Stimulated activated CD4-positive, alpha-beta T cell treated with anti-CD3 and anti-CD28 coated beads, TNF-alpha, amount 100 ng/mL, for 4 hours (primary cell): ENCODE data around the gene KLF6.

Source experiments
- DNase-seq, 3 experiments: peaks; one replicate each; pipeline ENCODE4 v3.0.0-alpha.2; 2020; ENCODE audit warnings: low read depth in 3 of 3

KLF6 gene

GRCh38 chr10:3729397-3729976 lies 55.5 kb downstream of the KLF6 start:
- DNase-seq, result no peak

- no peak for DNase-seq
Measured at GRCh38 chr10:3728563-3728962, 56.4 kb downstream of the KLF6 start.

GRCh38 chr10:3727268-3727667 lies 57.7 kb downstream of the KLF6 start:
- no peak for DNase-seq
